Measurements from ENCODE around the gene OTUB1.

OTUB1 gene

GRCh38 chr11:64041846-64042245 is 55.6 kb downstream of the OTUB1 start:
- Histone ChIP-seq H3K9ac (ENCODE audit: low read depth, low read length, poor library complexity, severe bottlenecking) (no peak overlapping the region), H3K36me3 (ENCODE audit: insufficient read depth, low read length) (no peaks in the 10 kb centered on the region), H3F3A (ENCODE audit: low read depth) (no peaks in the 10 kb centered on the region), H2AFZ (ENCODE audit: low read length) (no peak overlapping the region), H4K20me1 (ENCODE audit: insufficient read depth, low read length, poor library complexity, severe bottlenecking) (no peaks in the 10 kb centered on the region), H3K9me3 (ENCODE audit: insufficient read depth, low read depth, low read length) (no peaks in the 10 kb centered on the region), H3K9me2 (replicated peaks; ENCODE audit: low read depth, low read length) (no peaks in the 10 kb centered on the region), H3K4me1 (ENCODE audit: insufficient read depth, low read length, poor library complexity, severe bottlenecking) (no peaks in the 10 kb centered on the region), H3K4me3 (ENCODE audit: low read length, poor library complexity, severe bottlenecking) (no peak overlapping the region), H3K79me2 (ENCODE audit: insufficient read depth, low read length) (no peaks in the 10 kb centered on the region), H3K27me3 (ENCODE audit: insufficient read depth, low read length, poor library complexity, severe bottlenecking) (no peaks in the 10 kb centered on the region), H3K4me2 (ENCODE audit: low read depth, low read length, poor library complexity, severe bottlenecking) (no peak overlapping the region)
- no peak for TF ChIP-seq CTCF (conservative IDR thresholded peaks at IDR 0.05; ENCODE audit: low read length)
- no peak for TF ChIP-seq EZH2phosphoT487 (IDR thresholded peaks at IDR 0.05; ENCODE audit: borderline replicate concordance)

GRCh38 chr11:64042301-64042700 is 56.1 kb downstream of the OTUB1 start:
- TF ChIP-seq CTCF (conservative IDR thresholded peaks at IDR 0.05; ENCODE audit: low read length) = no peak
- TF ChIP-seq EZH2phosphoT487 (IDR thresholded peaks at IDR 0.05; ENCODE audit: borderline replicate concordance) = no peak
- Histone ChIP-seq H3K9ac (ENCODE audit: low read depth, low read length, poor library complexity, severe bottlenecking) (no peak overlapping the region), H3K27me3 (ENCODE audit: insufficient read depth, low read length, poor library complexity, severe bottlenecking) (no peaks in the 10 kb centered on the region), H3K4me3 (ENCODE audit: low read length, poor library complexity, severe bottlenecking) (no peak overlapping the region), H3F3A (ENCODE audit: low read depth) (no peaks in the 10 kb centered on the region), H4K20me1 (ENCODE audit: insufficient read depth, low read length, poor library complexity, severe bottlenecking) (no peaks in the 10 kb centered on the region), H3K4me1 (ENCODE audit: insufficient read depth, low read length, poor library complexity, severe bottlenecking) (no peaks in the 10 kb centered on the region), H3K9me2 (replicated peaks; ENCODE audit: low read depth, low read length) (no peaks in the 10 kb centered on the region), H3K36me3 (ENCODE audit: insufficient read depth, low read length) (no peaks in the 10 kb centered on the region), H3K79me2 (ENCODE audit: insufficient read depth, low read length) (no peaks in the 10 kb centered on the region), H2AFZ (ENCODE audit: low read length) (no peak overlapping the region), H3K4me2 (ENCODE audit: low read depth, low read length, poor library complexity, severe bottlenecking) (no peak overlapping the region), H3K9me3 (ENCODE audit: insufficient read depth, low read depth, low read length) (no peaks in the 10 kb centered on the region)

- Histone ChIP-seq H3K9ac (ENCODE audit: low read depth, low read length, poor library complexity, severe bottlenecking) (no peak overlapping the region), H3F3A (ENCODE audit: low read depth) (no peaks in the 10 kb centered on the region), H4K20me1 (ENCODE audit: insufficient read depth, low read length, poor library complexity, severe bottlenecking) (no peaks in the 10 kb centered on the region), H3K9me3 (ENCODE audit: insufficient read depth, low read depth, low read length) (no peaks in the 10 kb centered on the region), H3K27me3 (ENCODE audit: insufficient read depth, low read length, poor library complexity, severe bottlenecking) (no peaks in the 10 kb centered on the region), H3K4me1 (ENCODE audit: insufficient read depth, low read length, poor library complexity, severe bottlenecking) (no peaks in the 10 kb centered on the region), H3K4me2 (ENCODE audit: low read depth, low read length, poor library complexity, severe bottlenecking) (no peak overlapping the region), H3K36me3 (ENCODE audit: insufficient read depth, low read length) (no peaks in the 10 kb centered on the region), H3K9me2 (replicated peaks; ENCODE audit: low read depth, low read length) (no peaks in the 10 kb centered on the region), H3K4me3 (ENCODE audit: low read length, poor library complexity, severe bottlenecking) (no peak overlapping the region), H2AFZ (ENCODE audit: low read length) (no peak overlapping the region), H3K79me2 (ENCODE audit: insufficient read depth, low read length) (no peaks in the 10 kb centered on the region)
- TF ChIP-seq CTCF (conservative IDR thresholded peaks at IDR 0.05; ENCODE audit: low read length) (no peak), EZH2phosphoT487 (IDR thresholded peaks at IDR 0.05; ENCODE audit: borderline replicate concordance) (no peak)
Observed at GRCh38 chr11:64043545-64043944, 57.3 kb downstream of the OTUB1 start.
